CD4-positive, alpha-beta T cell (primary cell): Measurements from ENCODE around the gene VRK2. TPM values are rescaled to one million over a fixed set of nuclear protein-coding genes. Genes with fewer than 3 reads are reported as not detected.

Experiments used
- ATAC-seq: fragments of 200-7000 bp; cut with Tn5 transposase; one replicate; pipeline ENCODE4 v1.10.0; 2022; ENCODE audit warnings: mild to moderate bottlenecking; ENCODE audit not compliant: poor library complexity
- CTCF ChIA-PET: fragments of 350-600 bp; sonication (Branson Sonifier 250); formaldehyde crosslinking; loops from one replicate; lab custom pipeline; 2021; ENCODE audit warnings: antibody characterized with exemption, inconsistent platforms; lab: Charles Lee
- POLR2A ChIA-PET: fragments of 350-600 bp; sonication (Branson Sonifier 250); formaldehyde crosslinking; loops from one replicate; lab custom pipeline; 2021; ENCODE audit warnings: antibody characterized with exemption, inconsistent platforms; lab: Charles Lee
- DNase-seq, 14 experiments: peaks; one replicate each; pipeline ENCODE4 v3.0.0-alpha.2; 2013 to 2020; ENCODE audit warnings: mixed read lengths in 2 of 14
- H3K27ac ChIP-seq, 2 donors: one replicate each; pipeline versions ENCODE4 v1.5.1 to v1.7.0; 2013; ENCODE audit warnings: low read length in 2 of 2, low read depth in 1 of 2, mild to moderate bottlenecking in 1 of 2
- H3K27me3 ChIP-seq, 2 experiments: 1 replicate in 1 of 2; 2 replicates in 1 of 2; pipeline versions ENCODE4 v1.6.1 to v1.7.0; 2013; ENCODE audit warnings: low read length in 2 of 2, control low read depth in 1 of 2, mild to moderate bottlenecking in 1 of 2, moderate library complexity in 1 of 2; ENCODE audit not compliant: insufficient read depth in 2 of 2, control insufficient read depth in 1 of 2
- H3K36me3 ChIP-seq: one replicate; pipeline ENCODE4 v1.6.1; 2013; ENCODE audit warnings: low read length, control low read depth; ENCODE audit not compliant: insufficient read depth
- H3K4me1 ChIP-seq: one replicate; pipeline ENCODE4 v1.6.1; 2013; ENCODE audit warnings: low read length, control low read depth; ENCODE audit not compliant: insufficient read depth
- H3K4me3 ChIP-seq: one replicate; pipeline ENCODE4 v1.5.1; 2013; ENCODE audit warnings: mild to moderate bottlenecking, low read length, moderate library complexity
- H3K9me3 ChIP-seq, 2 experiments: 1 replicate in 1 of 2; 2 replicates in 1 of 2; pipeline versions ENCODE4 v1.6.1 to v1.7.0; 2013; ENCODE audit warnings: low read length in 2 of 2, mild to moderate bottlenecking in 2 of 2, control low read depth in 1 of 2, moderate library complexity in 1 of 2; ENCODE audit not compliant: control insufficient read depth in 1 of 2, insufficient read depth in 1 of 2
- H3K27ac Mint-ChIP-seq: one replicate; pipeline ENCODE4 v1.8.0; 2020; ENCODE audit warnings: mixed read lengths
- H3K27me3 Mint-ChIP-seq: one replicate; pipeline ENCODE4 v1.8.0; 2021; ENCODE audit warnings: mixed read lengths
- H3K36me3 Mint-ChIP-seq: one replicate; pipeline ENCODE4 v1.8.0; 2021; ENCODE audit warnings: low read depth, mixed read lengths
- H3K4me1 Mint-ChIP-seq: one replicate; pipeline ENCODE4 v1.8.0; 2021; ENCODE audit warnings: low read depth, mixed read lengths
- H3K4me3 Mint-ChIP-seq: one replicate; pipeline ENCODE4 v1.8.0; 2020; ENCODE audit warnings: mild to moderate bottlenecking, mixed read lengths
- H3K9me3 Mint-ChIP-seq: one replicate; pipeline ENCODE4 v1.8.0; 2020; ENCODE audit warnings: mixed read lengths
- intact Hi-C, 2 experiments: fragments of 100-400 bp; cut with DNase I in 1 of 2; cut with micrococcal nuclease in 1 of 2; formaldehyde crosslinking; loops; one replicate each; pipeline versions ENCODE4 v1.15.1 to v1.9.0; 2023 to 2025; cut with DNase I, micrococcal nuclease
- total RNA-seq, 174 experiments: library from RNA in 2 of 174; stranded (reverse) in 2 of 174; gene quantifications; one replicate each; pipeline ENCODE4 v1.2.3 and lab custom pipeline; 2021 to 2026
- TF ChIP-seq, protein P1 (sequence below): fragments of 200-600 bp; IDR thresholded peaks from one replicate; pipeline ENCODE4 v1.8.0; 2022; ENCODE audit warnings: antibody characterized with exemption, mild to moderate bottlenecking

Gene VRK2
- total RNA-seq, 2 experiments from 2014 or later = 11.1 to 11.5 TPM

DNA sequence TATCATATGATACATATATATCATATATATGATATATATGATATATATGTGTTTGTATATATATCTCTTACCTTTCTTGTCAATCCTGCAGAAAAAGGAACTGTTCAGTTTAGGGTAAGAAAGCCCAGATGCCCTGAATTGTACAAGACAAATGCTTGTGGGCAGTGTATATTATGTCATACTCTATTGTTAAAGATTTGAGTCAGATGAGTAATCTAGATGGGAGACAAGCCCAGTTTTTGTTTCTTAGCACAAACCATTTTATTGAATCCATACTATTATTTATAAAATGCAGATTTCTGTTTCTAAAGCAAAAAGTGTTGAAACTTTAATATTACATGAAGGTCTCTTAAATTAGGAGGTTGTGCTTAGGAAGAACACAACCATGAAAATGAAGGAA lies 90.6 kb downstream of the VRK2 start:
- Histone ChIP-seq H3K9me3 (no peaks in the 10 kb centered on the region), H3K27me3 (no peaks in the 10 kb centered on the region), H3K27ac (no peak overlapping the region), H3K36me3 (peaks cover 11% of the 10 kb centered on the region), H3K4me1 (no peaks in the 10 kb centered on the region), H3K4me3 (no peak overlapping the region)
- H3K4me1 Mint-ChIP-seq = no peaks in the 10 kb centered on the region
- no peak for DNase-seq
- H3K36me3 Mint-ChIP-seq = peaks cover 56% of the 10 kb centered on the region
- POLR2A ChIA-PET = no interaction called here
- H3K4me3 Mint-ChIP-seq = no peak overlapping the region
- H3K27me3 Mint-ChIP-seq = no peaks in the 10 kb centered on the region
- no peak overlapping the region for H3K27ac Mint-ChIP-seq
- TF ChIP-seq, protein P1, sequence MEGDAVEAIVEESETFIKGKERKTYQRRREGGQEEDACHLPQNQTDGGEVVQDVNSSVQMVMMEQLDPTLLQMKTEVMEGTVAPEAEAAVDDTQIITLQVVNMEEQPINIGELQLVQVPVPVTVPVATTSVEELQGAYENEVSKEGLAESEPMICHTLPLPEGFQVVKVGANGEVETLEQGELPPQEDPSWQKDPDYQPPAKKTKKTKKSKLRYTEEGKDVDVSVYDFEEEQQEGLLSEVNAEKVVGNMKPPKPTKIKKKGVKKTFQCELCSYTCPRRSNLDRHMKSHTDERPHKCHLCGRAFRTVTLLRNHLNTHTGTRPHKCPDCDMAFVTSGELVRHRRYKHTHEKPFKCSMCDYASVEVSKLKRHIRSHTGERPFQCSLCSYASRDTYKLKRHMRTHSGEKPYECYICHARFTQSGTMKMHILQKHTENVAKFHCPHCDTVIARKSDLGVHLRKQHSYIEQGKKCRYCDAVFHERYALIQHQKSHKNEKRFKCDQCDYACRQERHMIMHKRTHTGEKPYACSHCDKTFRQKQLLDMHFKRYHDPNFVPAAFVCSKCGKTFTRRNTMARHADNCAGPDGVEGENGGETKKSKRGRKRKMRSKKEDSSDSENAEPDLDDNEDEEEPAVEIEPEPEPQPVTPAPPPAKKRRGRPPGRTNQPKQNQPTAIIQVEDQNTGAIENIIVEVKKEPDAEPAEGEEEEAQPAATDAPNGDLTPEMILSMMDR = no peak
- no peaks in the 10 kb centered on the region for H3K9me3 Mint-ChIP-seq
- intact Hi-C loops = no loop called here
- CTCF ChIA-PET = no interaction called here
- no peak for ATAC-seq

DNA sequence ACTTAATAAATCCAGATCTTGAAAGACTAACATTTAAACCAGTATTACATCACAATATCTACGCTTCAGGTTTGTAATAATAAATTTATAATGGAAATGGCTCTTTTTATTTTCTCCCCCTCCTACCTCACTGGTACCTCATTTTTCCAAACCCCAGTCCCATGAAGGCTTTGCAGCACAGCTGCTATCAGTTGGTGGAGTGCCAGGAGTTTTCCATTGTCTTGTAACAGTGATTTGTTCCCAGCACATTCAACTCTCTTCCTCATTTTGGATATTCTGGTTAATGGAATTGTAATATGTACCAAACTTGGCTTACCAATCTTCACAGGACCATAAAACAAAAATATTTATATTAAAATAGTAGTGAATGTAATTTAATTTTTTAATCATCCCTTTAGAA lies 91.2 kb downstream of the VRK2 start:
- Histone ChIP-seq H3K4me3 (no peak overlapping the region), H3K4me1 (no peaks in the 10 kb centered on the region), H3K27me3 (no peaks in the 10 kb centered on the region), H3K36me3 (peaks cover 14% of the 10 kb centered on the region), H3K9me3 (no peaks in the 10 kb centered on the region), H3K27ac (no peak overlapping the region)
- ATAC-seq (no peak), DNase-seq (no peak)
- no peaks in the 10 kb centered on the region for H3K27me3 Mint-ChIP-seq
- no peak overlapping the region for H3K27ac Mint-ChIP-seq
- CTCF ChIA-PET = no interaction called here
- POLR2A ChIA-PET = no interaction called here
- H3K4me3 Mint-ChIP-seq = no peak overlapping the region
- no peaks in the 10 kb centered on the region for H3K4me1 Mint-ChIP-seq
- no peaks in the 10 kb centered on the region for H3K9me3 Mint-ChIP-seq
- TF ChIP-seq, protein P1 = no peak
- intact Hi-C loops = no loop called here
- H3K36me3 Mint-ChIP-seq = peaks cover 56% of the 10 kb centered on the region

DNA sequence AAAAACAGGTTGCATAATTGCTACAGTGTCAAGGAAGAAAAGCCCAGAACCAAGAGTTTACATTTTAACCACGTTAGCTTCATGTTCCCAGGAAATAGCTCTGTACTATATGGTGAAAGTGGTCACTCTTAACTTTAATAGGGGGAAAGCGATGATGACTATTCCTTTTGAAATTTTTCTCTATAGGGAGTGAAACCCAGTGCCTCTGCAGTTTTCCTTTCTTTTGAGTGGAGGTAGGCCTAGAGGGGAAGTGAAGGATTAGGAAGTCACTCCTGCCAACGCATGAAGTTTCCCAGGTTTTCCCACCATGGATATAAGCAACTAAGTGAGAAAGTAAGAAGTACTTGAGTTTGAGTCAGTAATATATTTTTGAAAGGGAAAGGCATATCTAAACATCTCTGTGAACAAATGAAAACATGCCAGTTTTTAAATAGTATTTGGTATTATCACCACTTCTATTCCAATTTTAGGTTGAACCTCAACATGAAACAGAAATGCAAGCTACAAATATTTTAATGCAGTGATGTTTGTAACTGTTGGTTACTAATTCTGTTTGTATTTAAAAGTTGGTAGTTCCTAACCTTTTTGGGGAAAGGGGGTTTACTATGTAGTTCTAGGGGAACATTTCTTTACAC lies 91.9 kb downstream of the VRK2 start:
- Histone ChIP-seq H3K27me3 (no peaks in the 10 kb centered on the region), H3K9me3 (no peaks in the 10 kb centered on the region), H3K4me3 (no peak overlapping the region), H3K27ac (no peak overlapping the region), H3K4me1 (no peaks in the 10 kb centered on the region), H3K36me3 (peaks cover 16% of the 10 kb centered on the region)
- no peaks in the 10 kb centered on the region for H3K27me3 Mint-ChIP-seq
- ChIA-PET CTCF (no interaction called here), POLR2A (no interaction called here)
- ATAC-seq (no peak), DNase-seq (no peak)
- TF ChIP-seq, protein P1 = no peak
- H3K4me3 Mint-ChIP-seq = no peak overlapping the region
- intact Hi-C loops = no loop called here
- peaks cover 59% of the 10 kb centered on the region for H3K36me3 Mint-ChIP-seq
- no peak overlapping the region for H3K27ac Mint-ChIP-seq
- H3K9me3 Mint-ChIP-seq = no peaks in the 10 kb centered on the region
- no peaks in the 10 kb centered on the region for H3K4me1 Mint-ChIP-seq
